ENCODE results near the gene CMKLR1. TPM values are rescaled to one million over a fixed set of nuclear protein-coding genes. Genes with fewer than 3 reads are reported as not detected.

CMKLR1 gene
- total and polyA plus RNA-seq, 10 of the 15 experiments (the other 5 are each of a cell fraction or from before 2014, with no cell fraction given), result 13.8 to 52.3 (median 26.2) TPM

DNA sequence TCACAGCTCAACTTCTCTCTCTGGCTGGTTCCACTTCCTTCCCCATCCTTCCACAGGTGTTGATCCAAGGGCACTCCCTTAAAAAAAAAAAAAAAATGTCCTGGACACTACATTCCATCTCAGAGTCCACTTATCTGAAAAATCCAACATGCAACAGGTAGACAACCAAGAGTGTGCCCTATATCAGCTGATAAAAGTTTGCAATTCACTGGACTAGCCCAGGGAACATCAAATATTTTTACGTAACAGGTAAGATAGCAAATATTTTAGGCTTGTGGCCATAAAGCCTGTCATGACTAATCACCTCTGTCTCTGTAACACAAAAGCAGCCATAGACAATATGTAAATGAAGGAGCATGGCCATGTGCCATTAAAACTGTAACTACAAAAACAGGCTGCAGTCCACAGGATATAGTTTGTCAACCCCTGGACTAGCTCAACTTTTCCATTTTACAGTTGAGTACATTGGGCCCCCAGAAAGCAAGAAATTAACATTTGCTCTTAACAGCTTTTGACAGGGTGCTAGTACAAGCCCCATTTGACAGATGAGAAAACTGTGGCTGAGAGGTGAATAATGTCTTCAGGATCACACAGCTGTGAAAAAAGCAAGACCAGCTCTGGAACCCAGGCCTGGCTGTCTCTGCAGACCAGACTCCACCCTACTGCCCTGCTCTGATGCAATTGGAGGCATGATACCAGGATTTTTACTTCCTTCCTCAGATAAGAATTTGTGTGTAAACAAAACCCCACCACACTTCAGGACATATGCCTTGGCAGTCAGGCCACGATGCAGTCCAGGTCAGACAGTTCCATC, 68.9 kb downstream of the CMKLR1 start:
- POLR2A ChIA-PET, result interaction anchor here (0.7 kb wide), 1 partner anchor 91 kb away, joined by 3 read pairs; no protein-coding TSS in a partner anchor
- 46% methylated on average over 2 of the region's 2 CpGs for WGBS (ENCODE audit: insufficient coverage, insufficient replicate concordance, low lambda C conversion rate, missing lambda C conversion rate)
- intact Hi-C loops (cut with micrococcal nuclease; ENCODE audit: unreplicated experiment), result no loop called here
- Histone ChIP-seq H3K9me3 (replicated peaks; ENCODE audit: control insufficient read depth, insufficient read depth, low read length) (no peaks in the 10 kb centered on the region; the same call in 2 of the 3 replicates), H3K79me2 (ENCODE audit: control insufficient read depth, insufficient read depth, low read length) (no peaks in the 10 kb centered on the region), H3K4me1 (ENCODE audit: control insufficient read depth, insufficient read depth, low read length) (peaks cover 5% of the 10 kb centered on the region; the same call in 1 of the 2 replicates), H4K20me1 (ENCODE audit: control insufficient read depth, insufficient read depth) (no peaks in the 10 kb centered on the region), H3K4me2 (ENCODE audit: control insufficient read depth, insufficient read depth) (no peak overlapping the region), H2AFZ (ENCODE audit: control insufficient read depth, low read depth, low read length) (no peak overlapping the region), H3K36me3 (ENCODE audit: control insufficient read depth in 2 of 2, insufficient read depth in 2 of 2, low read length in 1 of 2) (no peaks in the 10 kb centered on the region), H3K27me3 (replicated peaks in 1 of 2; ENCODE audit: control insufficient read depth in 2 of 2, insufficient read depth in 2 of 2, low read length in 1 of 2) (peaks cover 0 to 4% of the 10 kb centered on the region in 2 experiments; a peak in 1 of 4 replicates), H3K4me3 (no peak overlapping the region), H3K9ac (ENCODE audit: control insufficient read depth, insufficient read depth, low read length) (no peak overlapping the region), H3K27ac (ENCODE audit: control insufficient read depth, insufficient read depth) (no peak overlapping the region)
- DNase-seq (ENCODE audit: low read depth, low spot score) (no peak), FAIRE-seq (no peak), ATAC-seq (no peak)
- CTCF ChIA-PET, result no interaction called here
- no TSS peak for BruUV-seq (replicated peaks)
- SMC1A ChIA-PET (ENCODE audit: uncharacterized antibody, unreplicated experiment), result interaction anchor here (1.1 to 2.0 kb wide), 2 partner anchors 13 to 66 kb away, joined by 3 to 5 read pairs; no protein-coding TSS in a partner anchor
- TF ChIP-seq SMC3 (IDR thresholded peaks at IDR 0.05; ENCODE audit: borderline replicate concordance, low read length), result no peak
- TF ChIP-seq KDM1A (IDR thresholded peaks at IDR 0.05; ENCODE audit: borderline replicate concordance), result no peak
- no peak for TF ChIP-seq RCOR1 (conservative IDR thresholded peaks at IDR 0.05; ENCODE audit: low read depth, low read length)
- no peak for TF ChIP-seq ZZZ3 (IDR thresholded peaks at IDR 0.05; ENCODE audit: control insufficient read depth, insufficient read length, low read depth)
- no peak for TF ChIP-seq SP1 (IDR thresholded peaks at IDR 0.05; ENCODE audit: low read depth, low read length)
- no peak for TF ChIP-seq RB1 (IDR thresholded peaks at IDR 0.05; ENCODE audit: borderline replicate concordance)
- no peak for TF ChIP-seq RBBP5 (conservative IDR thresholded peaks at IDR 0.05)
- TF ChIP-seq HDGF (IDR thresholded peaks at IDR 0.05), result no peak
- TF ChIP-seq POLR2AphosphoS5 (IDR thresholded peaks at IDR 0.05; ENCODE audit: low read length), result no peak
- no peak for TF ChIP-seq KAT2A (conservative IDR thresholded peaks at IDR 0.05; ENCODE audit: control insufficient read depth, low read depth, low read length)
- TF ChIP-seq, protein P1, sequence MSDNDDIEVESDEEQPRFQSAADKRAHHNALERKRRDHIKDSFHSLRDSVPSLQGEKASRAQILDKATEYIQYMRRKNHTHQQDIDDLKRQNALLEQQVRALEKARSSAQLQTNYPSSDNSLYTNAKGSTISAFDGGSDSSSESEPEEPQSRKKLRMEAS (IDR thresholded peaks at IDR 0.05; ENCODE audit: low read depth, low read length), result no peak
- no peak for TF ChIP-seq YY1 (IDR thresholded peaks at IDR 0.05; ENCODE audit: low read depth, low read length)
- no peak for TF ChIP-seq YBX1 (IDR thresholded peaks at IDR 0.05)
- no peak for TF ChIP-seq ESRRA (IDR thresholded peaks at IDR 0.05; ENCODE audit: low read length)
- no peak for TF ChIP-seq ZNF24 (IDR thresholded peaks at IDR 0.05)
- no peak for TF ChIP-seq IKZF1 (conservative IDR thresholded peaks at IDR 0.05)
- TF ChIP-seq RAD51 (IDR thresholded peaks at IDR 0.05), result no peak
- RAD21 ChIA-PET (ENCODE audit: unreplicated experiment), result interaction anchor here (0.5 to 1.2 kb wide), 2 partner anchors 50 to 496 kb away, joined by 3 to 5 read pairs; no protein-coding TSS in a partner anchor
- in situ Hi-C loops (cut with MboI), result no loop called here
